Measurements from ENCODE around the gene ACKR3. TPM values are rescaled to one million over a fixed set of nuclear protein-coding genes. Genes with fewer than 3 reads are reported as not detected.

The ACKR3 gene
- total and polyA plus RNA-seq, 10 of the 15 experiments (the other 5 are each of a cell fraction or from before 2014, with no cell fraction given), result 3.0 to 154 (median 6.4) TPM

DNA sequence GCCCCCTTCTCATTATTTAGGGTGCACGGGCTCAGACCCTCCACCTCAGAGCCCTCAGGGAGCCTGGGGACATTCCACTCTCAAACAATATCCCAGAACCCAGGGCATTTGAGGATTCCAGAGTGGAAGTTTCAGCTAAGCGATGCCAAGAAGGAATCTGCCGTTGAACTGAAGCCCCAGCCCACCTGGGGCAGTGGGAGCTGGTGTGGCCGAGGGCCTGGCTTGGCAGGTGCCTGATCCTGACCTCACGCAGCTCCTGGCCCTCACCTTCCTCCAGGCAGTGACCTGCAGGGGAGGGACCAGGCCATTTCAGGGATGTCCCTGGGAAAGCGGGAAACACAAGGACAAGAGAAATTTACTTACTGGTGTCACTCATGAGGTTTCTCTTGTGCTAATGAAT lies 58.2 kb downstream of the ACKR3 start:
- Histone ChIP-seq H3K4me2 (ENCODE audit: control insufficient read depth, insufficient read depth) (no peak overlapping the region), H2AFZ (ENCODE audit: control insufficient read depth, low read depth, low read length) (no peak overlapping the region), H3K27me3 (replicated peaks in 1 of 2; ENCODE audit: control insufficient read depth in 2 of 2, insufficient read depth in 2 of 2, low read length in 1 of 2) (peaks cover 0 to 3% of the 10 kb centered on the region in 2 experiments; a peak in 2 of 4 replicates), H3K4me3 (no peak overlapping the region), H3K4me1 (ENCODE audit: control insufficient read depth, insufficient read depth, low read length) (no peaks in the 10 kb centered on the region), H3K9me3 (replicated peaks; ENCODE audit: control insufficient read depth, insufficient read depth, low read length) (no peaks in the 10 kb centered on the region), H3K79me2 (ENCODE audit: control insufficient read depth, insufficient read depth, low read length) (no peaks in the 10 kb centered on the region), H3K9ac (ENCODE audit: control insufficient read depth, insufficient read depth, low read length) (no peak overlapping the region), H3K36me3 (ENCODE audit: control insufficient read depth in 2 of 2, insufficient read depth in 2 of 2, low read length in 1 of 2) (no peaks in the 10 kb centered on the region), H4K20me1 (ENCODE audit: control insufficient read depth, insufficient read depth) (no peaks in the 10 kb centered on the region), H3K27ac (ENCODE audit: control insufficient read depth, insufficient read depth) (no peak overlapping the region)
- POLR2A ChIA-PET, result no interaction called here
- no peak for TF ChIP-seq SMARCA5 (IDR thresholded peaks at IDR 0.05)
- TF ChIP-seq, protein P1, sequence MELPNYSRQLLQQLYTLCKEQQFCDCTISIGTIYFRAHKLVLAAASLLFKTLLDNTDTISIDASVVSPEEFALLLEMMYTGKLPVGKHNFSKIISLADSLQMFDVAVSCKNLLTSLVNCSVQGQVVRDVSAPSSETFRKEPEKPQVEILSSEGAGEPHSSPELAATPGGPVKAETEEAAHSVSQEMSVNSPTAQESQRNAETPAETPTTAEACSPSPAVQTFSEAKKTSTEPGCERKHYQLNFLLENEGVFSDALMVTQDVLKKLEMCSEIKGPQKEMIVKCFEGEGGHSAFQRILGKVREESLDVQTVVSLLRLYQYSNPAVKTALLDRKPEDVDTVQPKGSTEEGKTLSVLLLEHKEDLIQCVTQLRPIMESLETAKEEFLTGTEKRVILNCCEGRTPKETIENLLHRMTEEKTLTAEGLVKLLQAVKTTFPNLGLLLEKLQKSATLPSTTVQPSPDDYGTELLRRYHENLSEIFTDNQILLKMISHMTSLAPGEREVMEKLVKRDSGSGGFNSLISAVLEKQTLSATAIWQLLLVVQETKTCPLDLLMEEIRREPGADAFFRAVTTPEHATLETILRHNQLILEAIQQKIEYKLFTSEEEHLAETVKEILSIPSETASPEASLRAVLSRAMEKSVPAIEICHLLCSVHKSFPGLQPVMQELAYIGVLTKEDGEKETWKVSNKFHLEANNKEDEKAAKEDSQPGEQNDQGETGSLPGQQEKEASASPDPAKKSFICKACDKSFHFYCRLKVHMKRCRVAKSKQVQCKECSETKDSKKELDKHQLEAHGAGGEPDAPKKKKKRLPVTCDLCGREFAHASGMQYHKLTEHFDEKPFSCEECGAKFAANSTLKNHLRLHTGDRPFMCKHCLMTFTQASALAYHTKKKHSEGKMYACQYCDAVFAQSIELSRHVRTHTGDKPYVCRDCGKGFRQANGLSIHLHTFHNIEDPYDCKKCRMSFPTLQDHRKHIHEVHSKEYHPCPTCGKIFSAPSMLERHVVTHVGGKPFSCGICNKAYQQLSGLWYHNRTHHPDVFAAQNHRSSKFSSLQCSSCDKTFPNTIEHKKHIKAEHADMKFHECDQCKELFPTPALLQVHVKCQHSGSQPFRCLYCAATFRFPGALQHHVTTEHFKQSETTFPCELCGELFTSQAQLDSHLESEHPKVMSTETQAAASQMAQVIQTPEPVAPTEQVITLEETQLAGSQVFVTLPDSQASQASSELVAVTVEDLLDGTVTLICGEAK (IDR thresholded peaks at IDR 0.05; ENCODE audit: borderline replicate concordance), result no peak
- TF ChIP-seq, protein P2, sequence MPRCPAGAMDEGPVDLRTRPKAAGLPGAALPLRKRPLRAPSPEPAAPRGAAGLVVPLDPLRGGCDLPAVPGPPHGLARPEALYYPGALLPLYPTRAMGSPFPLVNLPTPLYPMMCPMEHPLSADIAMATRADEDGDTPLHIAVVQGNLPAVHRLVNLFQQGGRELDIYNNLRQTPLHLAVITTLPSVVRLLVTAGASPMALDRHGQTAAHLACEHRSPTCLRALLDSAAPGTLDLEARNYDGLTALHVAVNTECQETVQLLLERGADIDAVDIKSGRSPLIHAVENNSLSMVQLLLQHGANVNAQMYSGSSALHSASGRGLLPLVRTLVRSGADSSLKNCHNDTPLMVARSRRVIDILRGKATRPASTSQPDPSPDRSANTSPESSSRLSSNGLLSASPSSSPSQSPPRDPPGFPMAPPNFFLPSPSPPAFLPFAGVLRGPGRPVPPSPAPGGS (IDR thresholded peaks at IDR 0.05; ENCODE audit: borderline replicate concordance, insufficient read depth, low read depth, low read length, poor library complexity, severe bottlenecking), result no peak
- WGBS (ENCODE audit: insufficient coverage, insufficient replicate concordance, low lambda C conversion rate, missing lambda C conversion rate), result 33% methylated on average over 6 of the region's 6 CpGs
- SMC1A ChIA-PET (ENCODE audit: uncharacterized antibody, unreplicated experiment), result no interaction called here
- intact Hi-C loops (cut with micrococcal nuclease; ENCODE audit: unreplicated experiment), result no loop called here
- RAD21 ChIA-PET (ENCODE audit: unreplicated experiment), result no interaction called here
- in situ Hi-C loops (cut with MboI), result no loop called here
- no peak for DNase-seq (ENCODE audit: low read depth, low spot score)
- ATAC-seq, result no peak
- CTCF ChIA-PET, result no interaction called here
- BruUV-seq (replicated peaks), result no TSS peak
- FAIRE-seq, result no peak
